Cardiac muscle cell (in vitro differentiated cells and primary cell): ENCODE data around the gene SIL1. TPM values are rescaled to one million over a fixed set of nuclear protein-coding genes. Genes with fewer than 3 reads are reported as not detected.

ENCODE experiments used
- DNase-seq, 2 donors: peaks; one replicate each; pipeline versions ENCODE4 v3.0.0 to v3.0.0-alpha.2; 2010 to 2017; ENCODE audit warnings: low read depth in 1 of 2, low spot score in 1 of 2
- H3K27ac ChIP-seq: fragments of 200-600 bp; sonication (generic); 2 replicates; pipeline ENCODE4 v1.5.1; 2016
- H3K27me3 ChIP-seq: fragments of 200-600 bp; sonication (generic); 2 replicates; pipeline ENCODE4 v1.6.0; 2016; ENCODE audit warnings: control low read depth
- H3K36me3 ChIP-seq: fragments of 200-600 bp; sonication (generic); 2 replicates; pipeline ENCODE4 v1.5.1; 2016; ENCODE audit warnings: control low read depth
- H3K4me1 ChIP-seq: fragments of 200-600 bp; sonication (generic); 2 replicates; pipeline ENCODE4 v1.8.1; 2017; ENCODE audit warnings: low read depth, mild to moderate bottlenecking, mixed run types
- H3K4me3 ChIP-seq: fragments of 200-600 bp; sonication (generic); 2 replicates; pipeline ENCODE4 v1.5.1; 2016; ENCODE audit warnings: mild to moderate bottlenecking
- H3K9me3 ChIP-seq: fragments of 200-600 bp; sonication (generic); 2 replicates; pipeline ENCODE4 v1.5.1; 2017; ENCODE audit warnings: low read depth, mild to moderate bottlenecking, control low read depth
- polyA plus RNA-seq: library from polyadenylated mRNA; unstranded; fragments of >200 nt; fragmentation: Nextera tagmentation; extraction: Ambion mirVana; gene quantifications from 2 replicates; pipeline ENCODE4 v1.2.1, GENCODE V29; 2016
- total RNA-seq: library from RNA; depleted of rRNA; stranded (reverse); fragments of >200 nt; gene quantifications from 2 replicates; pipeline ENCODE4 v1.2.3, GENCODE V29; 2016
- TF ChIP-seq, protein P1 (sequence below): IDR thresholded peaks from 2 replicates; pipeline ENCODE4 v1.5.1; 2012; ENCODE audit warnings: low read depth, mild to moderate bottlenecking, low read length

SIL1 gene
- total and polyA plus RNA-seq, 2 experiments from 2014 or later = 40.5 to 49.8 TPM

GRCh38 chr5:138979684-138980280 is 218.4 kb downstream of the SIL1 start:
- H3K9me3 ChIP-seq = no peaks in the 10 kb centered on the region
- H3K27ac ChIP-seq = no peak overlapping the region
- H3K36me3 ChIP-seq = no peaks in the 10 kb centered on the region
- no peaks in the 10 kb centered on the region for H3K27me3 ChIP-seq
- TF ChIP-seq, protein P1, sequence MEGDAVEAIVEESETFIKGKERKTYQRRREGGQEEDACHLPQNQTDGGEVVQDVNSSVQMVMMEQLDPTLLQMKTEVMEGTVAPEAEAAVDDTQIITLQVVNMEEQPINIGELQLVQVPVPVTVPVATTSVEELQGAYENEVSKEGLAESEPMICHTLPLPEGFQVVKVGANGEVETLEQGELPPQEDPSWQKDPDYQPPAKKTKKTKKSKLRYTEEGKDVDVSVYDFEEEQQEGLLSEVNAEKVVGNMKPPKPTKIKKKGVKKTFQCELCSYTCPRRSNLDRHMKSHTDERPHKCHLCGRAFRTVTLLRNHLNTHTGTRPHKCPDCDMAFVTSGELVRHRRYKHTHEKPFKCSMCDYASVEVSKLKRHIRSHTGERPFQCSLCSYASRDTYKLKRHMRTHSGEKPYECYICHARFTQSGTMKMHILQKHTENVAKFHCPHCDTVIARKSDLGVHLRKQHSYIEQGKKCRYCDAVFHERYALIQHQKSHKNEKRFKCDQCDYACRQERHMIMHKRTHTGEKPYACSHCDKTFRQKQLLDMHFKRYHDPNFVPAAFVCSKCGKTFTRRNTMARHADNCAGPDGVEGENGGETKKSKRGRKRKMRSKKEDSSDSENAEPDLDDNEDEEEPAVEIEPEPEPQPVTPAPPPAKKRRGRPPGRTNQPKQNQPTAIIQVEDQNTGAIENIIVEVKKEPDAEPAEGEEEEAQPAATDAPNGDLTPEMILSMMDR = no peak
- DNase-seq = peak in 1 of 2 donors; percentile 14
- no peak overlapping the region for H3K4me3 ChIP-seq
- peaks cover 30% of the 10 kb centered on the region for H3K4me1 ChIP-seq

DNA sequence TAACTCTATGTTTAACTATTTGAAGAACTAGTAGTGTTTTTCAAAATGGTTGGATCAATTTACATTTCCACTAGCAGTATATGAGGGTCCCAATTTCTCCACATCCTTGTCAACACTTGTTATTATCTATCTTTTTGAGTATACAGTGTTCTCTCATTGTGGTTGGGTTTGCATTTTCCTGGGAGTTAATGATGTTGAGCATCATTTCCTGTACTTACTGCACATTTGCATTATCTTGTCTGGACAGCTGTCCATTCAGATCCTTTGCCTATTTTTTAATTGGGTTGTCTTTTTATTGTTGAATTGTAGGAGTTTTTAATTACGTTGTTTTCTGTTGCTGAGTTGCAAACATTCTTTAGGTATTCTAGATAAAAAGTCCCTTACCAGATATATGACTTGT is 219.6 kb downstream of the SIL1 start:
- no peak for DNase-seq
- Histone ChIP-seq H3K4me1 (peaks cover 31% of the 10 kb centered on the region), H3K36me3 (no peaks in the 10 kb centered on the region), H3K27ac (no peak overlapping the region), H3K27me3 (no peaks in the 10 kb centered on the region), H3K4me3 (no peak overlapping the region), H3K9me3 (no peaks in the 10 kb centered on the region)
- TF ChIP-seq, protein P1 = no peak

- H3K27ac ChIP-seq = no peak overlapping the region
- peaks cover 36% of the 10 kb centered on the region for H3K4me1 ChIP-seq
- peak in 1 of 2 donors; percentile 40 for DNase-seq
- TF ChIP-seq, protein P1 = no peak
- H3K27me3 ChIP-seq = no peaks in the 10 kb centered on the region
- no peaks in the 10 kb centered on the region for H3K36me3 ChIP-seq
- no peak overlapping the region for H3K4me3 ChIP-seq
- H3K9me3 ChIP-seq = no peaks in the 10 kb centered on the region
Measured at GRCh38 chr5:138978080-138978479, 220.1 kb downstream of the SIL1 start.

- H3K4me1 ChIP-seq = peaks cover 49% of the 10 kb centered on the region
Measured at GRCh38 chr5:138975098-138975847, 222.9 kb downstream of the SIL1 start.

GRCh38 chr5:138974227-138975063 is 223.7 kb downstream of the SIL1 start:
- DNase-seq = peak; percentile 90
- Histone ChIP-seq H3K9me3 (no peaks in the 10 kb centered on the region), H3K36me3 (no peaks in the 10 kb centered on the region), H3K4me1 (peaks cover 46% of the 10 kb centered on the region), H3K27me3 (no peaks in the 10 kb centered on the region), H3K27ac (peak overlapping the region; percentile 83), H3K4me3 (no peak overlapping the region)
- TF ChIP-seq, protein P1 = no peak

More at GRCh38 chr5:138975098-138975847, 222.9 kb downstream of the SIL1 start:
- Histone ChIP-seq H3K4me3 (no peak overlapping the region), H3K27me3 (no peaks in the 10 kb centered on the region), H3K36me3 (no peaks in the 10 kb centered on the region), H3K9me3 (no peaks in the 10 kb centered on the region), H3K27ac (peak overlapping the region; percentile 83)
- TF ChIP-seq, protein P1 = no peak
- peak; percentile 67 to 91 for DNase-seq
